DLD1 (cell line): Measurements from ENCODE around the gene ARVCF.
"Not testable (repeated sequence)": the region's sequence is repeated elsewhere in the genome, so short reads cannot be mapped to it uniquely, and the experiment has no call there.

Experiments
- in situ Hi-C: cut with HindIII; loops from 2 replicates; pipeline ENCODE4 v1.10.0; 2017; ENCODE audit warnings: low sequenced_read_pairs

Gene ARVCF

GRCh38 chr22:19942157-19943081 is 74.2 kb downstream of the ARVCF start:
- in situ Hi-C loops: no loop called here

- in situ Hi-C loops: no loop called here
These were observed 75.1 kb downstream of the ARVCF start, which contains the start of the genes COMT and TXNRD2 for GRCh38 chr22:19941365-19942082. Gene COMT, plus strand, starts transcription at chr22:19941772. Its CDS starts 20,755 bp downstream, at chr22:19962527. Gene TXNRD2, minus strand, starts transcription at chr22:19941818. Its CDS starts 15 bp downstream, at chr22:19941803.

GRCh38 chr22:19940536-19941364 is 75.9 kb downstream of the ARVCF start:
- in situ Hi-C loops: no loop called here

- in situ Hi-C loops: no loop called here
These were observed 78.8 kb downstream of the ARVCF start for GRCh38 chr22:19937616-19938473.

GRCh38 chr22:19936513-19936912 is 80.1 kb downstream of the ARVCF start:
- in situ Hi-C loops: no loop called here

- in situ Hi-C loops: not testable (repeated sequence)
These were observed 81.4 kb downstream of the ARVCF start for GRCh38 chr22:19935123-19935718.

GRCh38 chr22:19933341-19934241 is 83.0 kb downstream of the ARVCF start:
- in situ Hi-C loops: loop anchor here (5.0 kb wide), 1 partner anchor 176 kb away; no protein-coding TSS in a partner anchor

- in situ Hi-C loops: loop anchor here (5.0 kb wide), 1 partner anchor 175 kb away; no protein-coding TSS in a partner anchor
These were observed 84.0 kb downstream of the ARVCF start for GRCh38 chr22:19932367-19933206.

- in situ Hi-C loops: loop anchor here (5.0 kb wide), 1 partner anchor 174 kb away; no protein-coding TSS in a partner anchor
These were observed 85.1 kb downstream of the ARVCF start for GRCh38 chr22:19931514-19931913.

GRCh38 chr22:19930551-19931486 is 85.8 kb downstream of the ARVCF start:
- in situ Hi-C loops: loop anchor here (5.0 kb wide), 1 partner anchor 174 kb away; no protein-coding TSS in a partner anchor

- in situ Hi-C loops: loop anchor here (5.0 kb wide), 1 partner anchor 173 kb away; no protein-coding TSS in a partner anchor
These were observed 86.8 kb downstream of the ARVCF start for GRCh38 chr22:19929586-19930550.

- in situ Hi-C loops: no loop called here
These were observed 88.4 kb downstream of the ARVCF start for GRCh38 chr22:19928207-19928606.

GRCh38 chr22:19927696-19928095 is 88.9 kb downstream of the ARVCF start:
- in situ Hi-C loops: no loop called here

- in situ Hi-C loops: not testable (repeated sequence)
These were observed 90.6 kb downstream of the ARVCF start for GRCh38 chr22:19926028-19926427.

- in situ Hi-C loops: no loop called here
These were observed 92.6 kb downstream of the ARVCF start for GRCh38 chr22:19923914-19924513.
